ENCODE measurements around the gene ADORA2A. TPM values are rescaled to one million over a fixed set of nuclear protein-coding genes. Genes with fewer than 3 reads are reported as not detected.

ADORA2A gene
- total and polyA plus RNA-seq, 2 of the 8 experiments (the other 6 are each of a cell fraction or from before 2014, with no cell fraction given), result 7.1 to 20.3 TPM

GRCh38 chr22:24419475-24419850, 7.9 kb upstream of the ADORA2A start:
- Histone ChIP-seq H3K56ac (replicated peaks; ENCODE audit: insufficient read length, low read depth, low read length) (no peak overlapping the region), H3K79me1 (ENCODE audit: low read depth, low read length) (no peaks in the 10 kb centered on the region), H2BK12ac (ENCODE audit: low read depth, low read length) (no peak overlapping the region), H3K18ac (ENCODE audit: extremely low read depth, low read length) (peak overlapping the region; percentile 62; the same call in 1 of the 2 replicates), H3K4me2 (ENCODE audit: insufficient read depth in 1 of 2, low read depth in 2 of 2, low read length in 2 of 2) (no peak overlapping the region), H3K23me2 (ENCODE audit: low read depth, low read length) (peaks cover 5% of the 10 kb centered on the region; the same call in 1 of the 2 replicates), H2AK5ac (ENCODE audit: low read depth, low read length) (no peak overlapping the region; the same call in 1 of the 2 replicates), H3K14ac (ENCODE audit: insufficient read length) (no peak overlapping the region), H3K36me3 (ENCODE audit: control insufficient read depth in 2 of 4, insufficient read depth in 4 of 4, low read length in 3 of 4) (peaks cover 6 to 12% (median 8%) of the 10 kb centered on the region in 4 experiments; a peak in 7 of 8 replicates), H4K20me1 (replicated peaks in 1 of 2; ENCODE audit: control insufficient read depth in 1 of 2, insufficient read depth in 2 of 2, low read length in 2 of 2) (no peaks in the 10 kb centered on the region), H2BK5ac (ENCODE audit: low read depth, low read length) (no peak overlapping the region; the same call in 1 of the 2 replicates), H3K23ac (ENCODE audit: insufficient read length) (no peak overlapping the region), H3K79me2 (ENCODE audit: control insufficient read depth in 1 of 2, insufficient read depth in 2 of 2, low read length in 2 of 2) (no peaks in the 10 kb centered on the region), H2AFZ (ENCODE audit: low read length) (no peak overlapping the region), H2BK120ac (replicated peaks; ENCODE audit: low read depth, low read length) (no peak overlapping the region), H3K4me1 (replicated peaks in 1 of 4; ENCODE audit: control insufficient read depth in 3 of 4, insufficient read depth in 4 of 4, low read length in 3 of 4) (peaks cover 0 to 32% (median 15%) of the 10 kb centered on the region in 4 experiments; a peak in 6 of 7 replicates), H3K9me3 (ENCODE audit: insufficient read depth in 2 of 2, low read depth in 1 of 2, low read length in 1 of 2) (no peaks in the 10 kb centered on the region), H4K8ac (ENCODE audit: extremely low read depth, insufficient read depth, low read length) (no peak overlapping the region), H3K27me3 (replicated peaks in 1 of 4; ENCODE audit: control insufficient read depth in 3 of 4, extremely low read depth in 1 of 4, insufficient read depth in 3 of 4, low read length in 3 of 4) (peaks cover 0 to 6% (median 3%) of the 10 kb centered on the region in 4 experiments; a peak in 5 of 7 replicates), H3K4ac (replicated peaks; ENCODE audit: insufficient read length, low read depth, low read length) (no peak overlapping the region), H2BK15ac (ENCODE audit: low read length) (peak overlapping the region; percentile 81), H3K4me3 (ENCODE audit: extremely low read depth in 1 of 4, insufficient read depth in 2 of 4, low read depth in 3 of 4, low read length in 4 of 4) (no peak overlapping the region), H4K91ac (replicated peaks; ENCODE audit: insufficient read length, low read length) (peak overlapping the region; percentile 44), H3K27ac (ENCODE audit: low read depth, low read length) (no peak overlapping the region), H2BK20ac (ENCODE audit: low read length) (peak overlapping the region; percentile 13; the same call in 1 of the 2 replicates), H3K9ac (replicated peaks in 1 of 4; ENCODE audit: extremely low read depth in 1 of 4, low read depth in 3 of 4, low read length in 3 of 4) (no peak overlapping the region), H4K5ac (ENCODE audit: insufficient read length, low read depth, low read length) (no peak overlapping the region)
- ChIA-PET POLR2A (ENCODE audit: partially characterized antibody) (interaction anchor here (0.6 kb wide), 1 partner anchor 584 kb away, joined by 3 read pairs; no protein-coding TSS in a partner anchor), CTCF (ENCODE audit: partially characterized antibody) (interaction anchor here (1.6 to 10.6 kb wide), 7 partner anchors 15 to 205 kb away, joined by 3 to 201 read pairs (median 68); partner anchors contain the start of gene UPB1)
- no peak for DNase-seq (ENCODE audit: low read depth in 1 of 2, low spot score in 2 of 2)
- FAIRE-seq, result no peak
- 92% methylated on average over 4 of the region's 7 CpGs; no CpG with 5 or more reads in 1 of the 2 experiments for WGBS, 2 experiments (ENCODE audit: extremely low coverage in 1 of 2, insufficient coverage in 1 of 2, insufficient read length in 1 of 2, insufficient replicate concordance in 2 of 2, low coverage in 1 of 2, low lambda C conversion rate in 2 of 2, missing lambda C conversion rate in 1 of 2)
- TF ChIP-seq HDAC6 (IDR thresholded peaks at IDR 0.05; ENCODE audit: low read depth, low read length) (no peak), BACH1 (IDR thresholded peaks at IDR 0.05; ENCODE audit: low read length) (no peak), TAF1 (IDR thresholded peaks at IDR 0.05; ENCODE audit: low read depth, low read length) (no peak), TBP (IDR thresholded peaks at IDR 0.05; ENCODE audit: low read depth, low read length) (no peak), KDM5A (IDR thresholded peaks at IDR 0.05; ENCODE audit: low read length) (no peak), SAP30 (IDR thresholded peaks at IDR 0.05; ENCODE audit: insufficient read depth, insufficient replicate concordance, low read length) (no peak), HDAC2 (IDR thresholded peaks at IDR 0.05; ENCODE audit: borderline replicate concordance in 1 of 2, low read depth in 2 of 2, low read length in 2 of 2) (no peak)
